GM18499 (cell line): ENCODE measurements around the gene CCDC187.

Experiments used
- ATAC-seq: cut with Tn5 transposase; IDR thresholded peaks from one replicate; pipeline ENCODE4 v1.9.1; 2021; ENCODE audit warnings: moderate number of reproducible peaks; ENCODE audit not compliant: insufficient read depth, unreplicated experiment

The CCDC187 gene

DNA sequence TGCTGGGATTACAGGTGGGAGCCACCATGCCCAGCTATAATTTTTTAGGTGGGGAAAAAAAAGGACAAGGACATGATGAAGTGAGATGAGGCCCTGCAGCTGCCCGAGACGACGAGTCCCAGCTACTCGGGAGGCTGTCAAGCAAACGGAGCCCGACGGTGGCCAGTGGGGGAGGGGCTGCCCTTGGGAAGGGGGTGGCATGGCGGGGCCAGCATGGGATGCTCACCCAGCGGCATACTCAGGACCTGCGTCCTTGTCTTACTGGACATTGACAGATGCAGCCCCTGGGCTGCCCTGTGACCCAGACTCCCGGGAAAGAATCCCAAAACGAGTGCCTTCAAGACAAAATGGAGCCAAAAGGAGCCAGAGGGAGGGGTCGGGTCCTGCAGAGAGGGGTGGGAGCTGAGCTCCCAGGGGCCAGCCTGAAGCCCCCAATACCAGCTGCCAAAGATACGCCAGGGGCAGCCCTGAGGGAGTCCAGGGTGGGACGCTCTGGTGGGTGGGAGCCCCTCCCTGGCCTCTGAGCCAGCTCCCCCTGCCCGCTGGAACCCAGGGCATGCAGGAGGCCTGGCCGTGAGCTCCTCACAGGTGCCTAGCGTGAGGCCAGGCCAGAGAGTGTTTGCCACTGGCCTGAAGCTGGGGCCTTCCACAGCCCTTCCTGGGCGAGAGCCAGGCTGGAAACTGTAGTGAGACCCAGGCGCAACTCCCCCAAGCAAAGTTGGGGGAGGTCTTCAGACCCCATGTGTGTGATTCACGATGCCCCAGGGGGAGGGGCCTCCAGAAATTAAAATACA, 15.7 kb downstream of the CCDC187 start:
- ATAC-seq: no peak

DNA sequence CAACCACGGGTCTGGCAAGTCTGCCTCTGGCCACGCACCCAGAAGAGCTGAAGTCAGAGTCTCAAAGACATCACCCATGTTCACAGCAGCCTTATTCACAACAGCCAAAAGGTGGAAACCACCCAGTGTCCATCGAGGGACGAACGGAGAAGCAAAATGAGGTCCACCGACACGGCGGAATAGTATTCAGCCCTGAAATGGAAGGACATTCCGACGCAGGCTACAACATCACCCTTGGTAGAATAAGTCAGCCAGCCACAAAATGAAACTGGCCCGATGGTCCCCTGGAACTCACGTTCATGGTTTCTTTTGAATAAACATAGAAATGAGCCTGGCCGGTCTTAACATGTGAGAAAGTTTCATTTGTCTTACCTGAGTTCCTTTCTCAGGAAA, 16.9 kb downstream of the CCDC187 start:
- ATAC-seq: no peak

DNA sequence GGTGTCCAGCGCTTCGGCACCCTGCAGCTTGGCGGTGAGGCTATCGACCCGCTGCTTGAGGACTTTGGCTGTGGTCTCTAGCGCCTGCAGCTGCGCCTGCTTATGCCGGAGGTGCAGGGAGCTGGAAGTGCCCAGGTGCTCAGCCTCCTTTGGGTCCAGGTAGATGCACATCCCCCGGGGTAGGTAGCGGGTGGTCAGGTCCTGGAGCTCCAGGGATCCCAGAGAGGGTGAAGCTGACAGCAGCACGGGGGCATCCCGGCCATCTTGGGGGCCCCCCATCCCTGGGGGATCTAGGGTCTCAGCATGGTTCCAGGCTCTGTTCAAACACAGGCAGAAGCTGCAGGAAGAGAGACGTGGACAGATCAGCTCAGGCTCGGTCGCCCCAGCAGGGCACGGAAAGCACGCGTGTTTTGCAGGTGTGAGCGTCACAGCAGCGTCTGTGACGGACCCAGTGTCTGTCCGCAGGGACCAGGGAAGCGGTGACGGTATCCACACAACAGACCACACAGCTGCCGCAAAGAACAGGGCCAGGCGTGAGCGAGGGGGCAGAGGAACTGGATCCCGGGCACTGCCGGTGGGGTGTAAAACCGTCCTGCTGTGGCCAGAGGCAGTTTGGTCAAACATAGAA, 17.4 kb downstream of the CCDC187 start:
- ATAC-seq: no peak

DNA sequence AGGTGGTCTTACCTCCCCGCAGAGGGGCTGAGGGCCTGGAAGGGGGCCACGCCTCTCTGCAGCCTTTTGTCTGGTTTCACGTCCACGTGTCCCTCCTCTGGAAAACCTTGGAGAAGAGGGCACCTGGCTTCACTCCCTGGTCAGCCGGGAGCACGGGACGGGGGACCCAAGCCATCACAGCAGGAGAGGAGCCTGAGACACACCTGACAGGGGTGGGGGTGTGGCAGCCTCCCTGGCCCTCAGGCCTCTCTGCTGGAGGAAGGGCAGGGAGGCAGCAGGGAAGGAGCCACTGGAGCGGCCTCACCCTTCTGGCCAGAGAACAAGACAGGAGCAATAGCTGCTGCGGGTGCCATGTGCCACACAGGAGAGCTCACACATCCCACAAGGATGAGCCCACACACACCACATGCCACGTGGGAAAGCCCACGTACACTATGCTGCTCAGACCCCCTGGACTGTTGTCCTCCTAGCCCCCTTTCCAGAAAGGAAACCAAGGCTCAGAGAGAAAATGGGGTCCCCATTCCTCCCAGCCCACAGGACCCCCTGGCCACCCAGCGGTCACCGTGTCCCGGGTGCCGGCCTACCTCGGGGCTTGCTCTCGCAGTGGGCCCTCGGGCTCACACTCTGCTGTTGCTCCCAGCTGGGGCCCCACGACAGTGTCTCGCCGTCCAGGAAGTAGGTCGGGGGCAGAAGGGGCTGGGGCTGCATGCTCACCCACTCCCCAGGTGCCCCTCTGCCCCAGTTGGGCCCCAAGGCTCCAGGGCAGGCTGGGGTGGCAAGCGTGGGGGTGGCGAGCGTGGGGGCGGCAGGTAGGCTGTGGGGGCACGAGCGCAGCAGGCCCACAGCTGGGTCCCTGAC, 18.2 kb downstream of the CCDC187 start:
- no peak for ATAC-seq

DNA sequence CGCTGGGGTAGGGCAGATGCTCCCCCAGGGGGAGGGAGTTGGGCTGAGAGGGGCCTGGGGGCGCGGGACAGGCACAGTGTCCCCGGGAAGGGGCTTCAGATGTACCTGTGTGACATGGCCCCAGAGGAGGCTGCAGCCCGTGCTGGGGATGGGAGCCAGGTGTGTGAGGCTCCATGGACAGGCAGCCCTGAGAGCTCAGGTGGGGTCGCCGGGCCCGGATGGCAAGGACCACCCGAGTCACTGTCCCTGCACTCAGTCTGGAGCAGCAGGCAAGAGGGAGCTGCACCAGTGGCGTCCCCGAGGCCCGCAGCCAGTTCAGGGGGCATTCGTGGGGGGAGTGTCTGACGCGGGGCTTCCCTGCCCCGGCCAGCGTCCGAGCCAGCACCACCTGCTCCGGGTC, 18.9 kb downstream of the CCDC187 start:
- ATAC-seq: no peak

DNA sequence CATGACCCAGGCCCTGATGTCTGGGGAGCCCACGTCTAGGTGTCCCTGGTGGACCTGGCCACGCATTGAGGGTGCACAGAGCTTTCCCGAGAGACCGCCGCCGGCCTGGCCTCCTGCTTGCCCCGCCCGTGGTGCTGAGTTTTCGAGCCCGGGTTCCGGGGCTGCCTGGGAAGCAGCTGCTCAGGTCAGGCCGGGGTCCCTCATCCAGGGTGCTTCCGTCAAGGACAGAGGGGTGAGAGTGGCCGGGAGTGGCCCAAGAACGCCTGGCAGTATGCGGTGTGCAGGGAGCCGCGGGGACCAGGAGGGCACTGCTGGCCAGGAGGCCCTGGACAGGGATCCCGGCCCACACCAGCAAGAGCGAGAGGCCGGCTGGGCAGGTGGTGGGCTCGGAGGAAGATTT, 19.6 kb downstream of the CCDC187 start:
- ATAC-seq: no peak

DNA sequence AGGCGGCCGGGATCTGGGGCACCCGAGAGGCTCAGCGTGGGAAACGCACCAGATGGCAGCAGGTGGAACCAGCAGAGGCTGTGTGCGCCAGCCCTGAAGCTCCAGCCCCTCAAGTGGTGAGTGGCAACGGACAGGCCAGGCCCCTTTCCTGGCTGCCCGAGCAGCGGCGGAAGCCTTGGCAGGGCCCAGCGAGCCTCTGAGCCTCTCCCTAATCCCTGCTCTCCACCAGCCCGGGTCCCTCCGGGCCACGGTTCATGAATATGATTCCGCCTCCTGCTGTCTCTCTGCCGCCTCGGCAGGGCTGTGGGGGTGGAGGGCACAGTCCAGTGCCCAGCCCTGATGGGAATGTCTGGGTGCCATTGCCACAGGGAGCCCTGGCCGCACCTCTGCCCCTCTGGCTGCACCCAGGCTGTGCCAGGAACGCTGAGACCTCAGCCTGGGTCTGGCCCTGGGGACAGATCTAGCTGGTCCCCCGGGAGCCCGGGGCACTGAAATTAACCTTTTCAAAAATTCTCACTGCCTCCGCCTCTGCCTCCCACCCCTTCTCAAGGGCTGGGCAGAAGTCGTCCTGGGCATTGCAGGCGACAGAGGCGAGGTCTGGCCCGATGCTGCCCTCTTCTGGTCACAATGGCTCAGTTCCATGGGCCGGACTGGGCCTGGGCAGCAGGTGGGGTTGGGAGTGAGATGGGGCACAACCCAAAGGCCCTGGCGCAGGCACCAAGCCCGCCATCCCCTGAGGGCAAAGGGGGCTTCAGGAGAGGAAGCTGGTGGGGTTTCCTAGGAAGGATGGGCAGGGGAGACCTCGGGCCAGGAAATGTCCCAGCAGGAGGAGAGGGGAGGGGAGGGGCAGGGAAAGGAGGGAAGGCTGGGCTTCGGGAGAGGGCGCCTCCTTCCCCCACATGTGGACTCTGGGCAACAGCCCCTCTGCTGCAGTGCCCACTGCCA, 20.3 kb downstream of the CCDC187 start:
- no peak for ATAC-seq

DNA sequence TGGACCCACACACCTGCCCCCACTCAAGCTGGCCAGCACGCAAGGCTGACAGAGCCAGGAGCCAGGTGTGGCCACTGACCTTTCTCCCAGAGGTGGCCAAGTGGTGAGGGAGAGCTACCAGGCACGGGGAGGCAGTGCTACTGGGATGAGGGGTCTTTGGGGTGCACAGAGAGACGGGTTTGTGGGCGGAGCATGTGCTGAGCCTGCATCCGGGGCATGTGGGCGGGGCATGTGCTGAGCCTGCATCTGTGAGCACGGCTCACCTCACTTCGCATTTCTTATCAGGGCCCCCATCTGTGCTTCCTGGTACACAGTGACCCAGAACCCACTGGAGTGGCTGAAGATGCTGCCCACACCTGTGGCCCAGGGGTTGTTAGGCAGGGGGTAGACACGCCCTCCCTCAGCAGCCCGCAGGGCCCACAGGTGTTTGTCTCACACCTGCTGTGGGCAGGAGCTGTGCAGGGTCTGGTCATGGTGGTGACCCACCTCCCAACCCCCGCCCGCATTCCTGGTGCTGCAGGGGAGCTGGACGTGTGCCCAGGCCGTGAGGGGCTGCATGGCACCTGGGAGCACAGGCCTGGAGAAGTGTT, 21.5 kb downstream of the CCDC187 start:
- no peak for ATAC-seq

DNA sequence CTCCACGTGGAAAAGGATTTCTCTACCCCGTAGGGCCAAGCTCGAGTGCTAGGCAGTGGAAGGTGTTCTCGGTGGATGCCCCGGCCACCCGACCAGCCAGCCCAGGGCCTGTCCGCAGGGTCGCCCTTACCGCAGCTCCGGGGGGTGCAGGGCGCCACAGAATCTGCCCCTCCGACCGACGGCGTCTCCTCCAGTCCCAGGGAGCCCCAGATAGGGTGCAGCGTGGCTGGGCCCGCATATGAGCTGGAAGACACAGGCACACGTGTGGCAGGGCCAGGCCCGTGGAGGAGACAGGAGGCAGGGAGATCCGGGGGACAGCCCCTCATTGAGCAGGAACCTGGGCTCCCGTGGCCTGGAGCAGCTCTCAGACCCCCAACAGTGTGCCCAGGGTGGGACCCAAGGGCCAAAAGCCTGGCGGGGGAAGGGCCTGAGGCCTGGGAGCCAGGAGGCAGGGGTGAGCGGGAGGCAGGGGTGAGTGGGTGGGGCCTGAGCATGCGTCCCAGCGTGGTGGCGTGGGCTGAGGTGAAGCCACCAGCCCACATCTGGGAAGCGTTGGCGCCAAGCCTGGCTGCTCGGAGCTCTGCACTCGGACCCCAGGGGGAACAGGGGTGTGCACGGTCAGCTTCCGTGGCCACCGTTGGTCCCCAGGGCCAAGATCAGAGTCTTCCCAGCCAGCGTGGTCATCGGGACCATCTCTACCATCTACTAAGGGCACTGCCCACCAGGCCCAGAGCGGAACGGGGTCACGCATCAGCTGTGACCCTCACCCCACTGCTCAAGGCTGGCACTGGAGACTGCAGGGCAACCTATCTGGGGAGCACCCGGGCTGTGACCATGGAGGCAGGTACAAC, 22.2 kb downstream of the CCDC187 start:
- ATAC-seq: no peak

DNA sequence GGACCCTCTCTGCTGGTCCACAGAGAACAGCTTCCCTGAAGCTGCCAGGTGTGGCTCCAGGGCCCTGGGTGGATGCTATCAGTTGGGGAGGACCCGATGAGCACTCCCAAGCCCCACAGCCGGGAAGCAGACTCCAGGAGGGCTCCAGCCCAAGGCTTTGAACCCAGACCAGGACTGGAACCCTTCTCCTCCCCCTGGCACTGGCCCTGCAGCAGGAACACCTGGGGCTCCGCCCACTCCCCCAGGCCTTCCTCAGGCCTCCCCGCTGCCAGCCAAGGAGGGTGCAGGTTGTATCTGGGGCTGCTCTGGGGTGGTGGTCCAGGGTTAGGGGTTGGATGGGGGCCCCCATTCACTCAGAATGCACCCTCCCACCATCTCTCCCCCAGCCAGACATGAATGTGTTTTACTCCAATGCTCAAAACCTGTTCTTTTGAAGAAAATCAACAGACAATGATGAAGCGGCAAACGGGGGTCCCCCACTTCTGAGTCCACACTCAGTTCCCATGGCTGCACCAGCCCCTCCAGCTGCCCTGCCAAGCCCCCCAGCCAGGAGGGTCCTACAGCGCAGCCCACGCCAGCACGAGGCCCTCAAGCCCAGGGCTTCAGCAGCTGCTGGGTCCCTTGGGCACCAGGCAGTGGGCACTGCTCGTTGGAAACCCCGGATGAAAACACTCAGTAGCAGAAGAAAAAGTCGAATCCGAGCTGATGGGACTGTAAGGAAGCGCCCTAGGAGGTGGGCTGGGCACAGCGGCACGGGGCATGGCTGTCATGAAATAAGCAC, 23.2 kb downstream of the CCDC187 start:
- ATAC-seq: no peak

DNA sequence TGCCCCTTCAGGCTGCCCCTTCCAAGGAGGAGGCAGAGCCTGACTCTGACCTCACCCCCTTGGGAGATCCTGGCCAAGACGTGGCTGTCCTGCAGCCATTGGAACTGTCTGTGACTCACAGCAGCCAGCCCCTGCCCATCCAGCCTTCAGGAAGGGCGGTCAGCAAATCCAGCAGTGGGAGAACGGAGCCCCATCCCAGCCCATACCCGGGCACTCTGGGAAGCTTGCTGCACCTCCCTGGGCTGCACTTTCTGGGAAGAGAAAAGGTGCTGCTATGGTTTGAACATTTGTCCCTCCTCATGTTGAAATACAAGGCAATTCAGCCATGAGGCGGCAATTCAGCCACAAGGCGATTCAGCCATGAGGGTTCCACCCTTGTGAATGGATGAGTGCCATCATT, 24.4 kb downstream of the CCDC187 start:
- no peak for ATAC-seq

DNA sequence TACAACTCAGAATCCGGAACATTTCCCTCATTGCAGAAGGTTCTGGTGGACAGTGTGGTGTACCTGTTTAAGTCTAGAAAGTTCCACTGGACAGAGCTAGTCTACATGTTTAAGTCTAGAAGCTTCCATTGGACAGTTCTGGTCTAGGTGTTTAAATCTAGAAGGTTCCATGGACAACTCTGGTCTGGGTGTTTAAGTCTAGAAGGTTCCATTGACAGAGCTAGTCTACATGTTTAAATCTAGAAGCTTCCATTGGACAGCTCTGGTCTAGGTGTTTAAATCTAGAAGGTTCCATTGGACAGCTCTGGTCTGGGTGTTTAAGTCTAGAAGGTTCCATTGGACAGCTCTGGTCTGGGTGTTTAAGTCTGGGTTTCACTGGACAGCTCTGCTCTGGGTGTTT, 25.0 kb downstream of the CCDC187 start:
- no peak for ATAC-seq

DNA sequence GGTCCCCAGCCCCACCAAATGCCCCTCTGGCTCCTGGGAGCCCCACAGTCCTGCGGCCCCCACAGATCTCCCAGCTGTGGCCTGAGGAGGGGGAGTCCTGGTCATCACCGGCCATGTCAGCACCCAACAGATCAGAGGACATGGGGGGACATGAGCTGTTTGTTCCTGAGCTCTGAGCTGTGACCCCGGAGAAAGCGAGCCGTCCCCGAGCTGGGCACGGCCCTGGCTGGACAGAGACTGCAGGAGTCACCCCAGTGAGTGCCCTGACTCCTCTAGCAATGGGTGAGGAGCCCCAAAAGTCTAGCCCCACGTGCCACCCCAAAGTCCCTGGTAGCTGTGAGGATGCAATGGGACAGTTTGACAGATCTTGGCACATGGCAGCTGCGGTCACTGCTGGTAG, 25.7 kb downstream of the CCDC187 start:
- ATAC-seq: no peak

DNA sequence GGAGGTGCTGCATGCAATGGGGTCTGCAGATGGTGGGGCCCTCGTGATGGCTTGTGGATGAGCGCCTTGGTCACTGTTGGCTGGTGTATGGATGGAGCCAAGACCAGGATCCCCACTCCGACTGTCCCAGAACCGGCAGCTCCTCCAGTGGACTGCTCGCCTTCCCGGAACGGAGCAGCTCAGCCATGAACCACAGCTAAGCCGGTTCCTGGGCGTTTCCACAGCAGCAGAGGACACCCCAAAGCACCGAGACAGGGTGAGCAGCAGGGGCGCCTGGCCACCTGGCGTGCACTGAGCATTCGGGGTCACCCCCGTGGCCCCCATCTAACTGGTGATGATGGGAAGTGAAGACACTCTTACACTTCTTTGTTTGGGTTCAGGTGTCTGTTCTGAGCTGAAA, 26.1 kb downstream of the CCDC187 start:
- ATAC-seq: no peak

DNA sequence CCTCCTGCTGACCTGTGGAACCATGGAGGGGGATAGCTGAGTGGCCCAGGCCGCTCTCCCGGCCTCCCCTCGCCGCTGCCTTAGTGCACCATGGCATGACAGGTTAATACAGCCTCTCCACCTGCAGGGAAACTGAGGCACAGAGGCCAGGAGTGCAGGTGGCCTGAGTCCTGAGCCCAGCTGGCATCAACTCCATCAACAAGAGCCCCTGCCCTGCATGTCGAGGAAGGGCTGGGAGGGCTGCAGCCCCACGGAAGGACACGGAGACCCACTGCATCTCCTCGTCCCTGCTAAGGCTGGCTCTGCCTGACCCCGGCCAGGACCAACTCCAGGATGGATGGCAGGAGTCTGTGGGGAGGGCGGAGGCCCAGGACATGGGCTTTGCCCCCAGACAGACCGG, 27.2 kb downstream of the CCDC187 start:
- no peak for ATAC-seq

DNA sequence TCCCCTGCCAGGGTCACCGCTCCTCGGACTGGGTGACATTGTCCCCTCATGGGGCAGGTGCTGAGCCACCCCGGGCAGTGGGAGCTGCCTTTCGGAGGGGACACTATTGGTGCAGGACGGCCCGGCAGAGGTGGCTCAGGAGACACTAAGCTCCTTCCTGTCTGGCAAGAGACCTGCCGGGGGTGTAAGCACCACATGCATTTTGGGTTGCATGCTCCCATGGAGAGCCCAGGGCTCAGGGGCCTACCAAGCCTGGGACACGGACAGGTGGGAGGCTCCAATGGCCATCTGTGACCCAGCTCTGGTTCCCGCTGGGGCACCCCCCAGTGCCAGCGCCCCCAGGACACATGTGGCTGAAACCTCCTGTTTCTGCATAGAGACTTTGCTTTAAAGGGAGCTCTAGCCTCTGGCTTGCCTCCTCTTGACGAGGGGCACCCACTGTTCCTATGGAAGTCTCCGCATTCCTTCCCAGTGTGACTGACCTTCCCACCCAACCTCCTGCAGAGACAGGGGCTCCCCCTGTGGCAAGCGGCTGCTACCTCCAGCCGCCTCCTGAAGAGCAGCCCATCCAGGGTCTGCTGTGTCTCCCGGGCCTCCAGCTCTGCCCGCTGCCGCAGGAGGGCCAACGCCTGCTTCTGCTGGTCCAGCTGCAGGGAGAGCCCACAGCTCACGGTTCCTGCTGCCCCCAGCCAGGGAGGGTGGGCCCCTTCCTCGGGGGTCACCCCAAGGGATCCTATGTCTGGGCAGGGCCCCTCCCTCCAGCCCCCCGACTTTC, 28.1 kb downstream of the CCDC187 start:
- ATAC-seq: no peak
